ENCODE data around the gene RAP1B.

DNA sequence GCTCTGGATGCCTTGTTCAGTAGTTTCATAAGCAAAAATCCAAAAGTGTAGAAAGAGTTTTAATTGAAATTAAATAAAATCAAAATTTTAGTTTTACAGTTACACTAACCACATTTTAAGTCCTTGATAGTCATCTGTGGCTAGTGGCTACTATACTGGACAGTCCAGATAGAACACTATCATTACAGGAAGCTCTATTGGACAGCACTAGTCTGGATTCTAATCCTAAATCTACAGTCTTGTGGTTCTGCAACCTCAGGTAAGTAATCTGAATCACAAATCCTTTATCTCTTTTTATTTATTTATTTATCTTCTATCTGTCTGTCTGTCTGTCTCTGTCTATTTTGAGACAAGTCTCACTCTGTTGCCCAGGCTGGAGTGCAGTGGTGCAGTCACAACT lies 18.0 kb downstream of the RAP1B start:
- TF ChIP-seq CTCF (IDR thresholded peaks at IDR 0.05 in 2 of 3, conservative IDR thresholded peaks at IDR 0.05 in 1 of 3; ENCODE audit: insufficient read depth in 2 of 3, low read depth in 1 of 3, low read length in 3 of 3) (no peak), ZNF165 (CRISPR knock-in tag; IDR thresholded peaks at IDR 0.05; ENCODE audit: borderline replicate concordance) (no peak)
- TF ChIP-seq, protein P1, sequence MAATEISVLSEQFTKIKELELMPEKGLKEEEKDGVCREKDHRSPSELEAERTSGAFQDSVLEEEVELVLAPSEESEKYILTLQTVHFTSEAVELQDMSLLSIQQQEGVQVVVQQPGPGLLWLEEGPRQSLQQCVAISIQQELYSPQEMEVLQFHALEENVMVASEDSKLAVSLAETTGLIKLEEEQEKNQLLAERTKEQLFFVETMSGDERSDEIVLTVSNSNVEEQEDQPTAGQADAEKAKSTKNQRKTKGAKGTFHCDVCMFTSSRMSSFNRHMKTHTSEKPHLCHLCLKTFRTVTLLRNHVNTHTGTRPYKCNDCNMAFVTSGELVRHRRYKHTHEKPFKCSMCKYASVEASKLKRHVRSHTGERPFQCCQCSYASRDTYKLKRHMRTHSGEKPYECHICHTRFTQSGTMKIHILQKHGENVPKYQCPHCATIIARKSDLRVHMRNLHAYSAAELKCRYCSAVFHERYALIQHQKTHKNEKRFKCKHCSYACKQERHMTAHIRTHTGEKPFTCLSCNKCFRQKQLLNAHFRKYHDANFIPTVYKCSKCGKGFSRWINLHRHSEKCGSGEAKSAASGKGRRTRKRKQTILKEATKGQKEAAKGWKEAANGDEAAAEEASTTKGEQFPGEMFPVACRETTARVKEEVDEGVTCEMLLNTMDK (IDR thresholded peaks at IDR 0.05; ENCODE audit: borderline replicate concordance, insufficient read depth, low read depth, low read length, poor library complexity, severe bottlenecking), result no peak

Data from K562 (cell line).